Posterior vena cava (tissue), 2 donors: Measurements from ENCODE around the gene ICAM2. TPM values are rescaled to one million over a fixed set of nuclear protein-coding genes. Genes with fewer than 3 reads are reported as not detected.
A peak's percentile ranks its signal among the peaks of the same experiment; 100 is the strongest.
"Not testable (repeated sequence)": the region's sequence is repeated elsewhere in the genome, so short reads cannot be mapped to it uniquely, and the experiment has no call there.

ENCODE experiments used
- DNase-seq: peaks from one replicate; pipeline ENCODE4 v3.0.0-alpha.2; 2020; ENCODE audit warnings: low spot score
- intact Hi-C, 2 donors: fragments of 100-400 bp; cut with DNase I; formaldehyde crosslinking; loops; one replicate each; pipeline versions ENCODE4 v1.14.1 to v1.14.2; 2022 to 2023
- total RNA-seq, 2 donors: library from RNA; stranded (reverse); fragmentation: NEBNext Ultra II Directional; extraction: Animal tissue kit (Norgen Biotek cat#: 25700); gene quantifications; one replicate each; pipeline ENCODE4 v1.2.1, GENCODE V29; 2021
- donor health status: DM: yes; HTN: yes; CAD: no.
- donor health status: DM: yes; HTN: yes; CAD: no.

ICAM2 gene
- total RNA-seq, 2 donors from 2014 or later = 26.7 to 36.4 TPM

GRCh38 chr17:64022611-64023063 is 2.2 kb upstream of the ICAM2 start:
- intact Hi-C loops = loop anchor here (10.0 kb wide), 3 partner anchors 88 to 262 kb away; partner anchors contain the start of genes CD79B (in 1 of the 2), CSHL1 (in 1 of the 2) and GH1 (in 1 of the 2)
- no peak for DNase-seq

GRCh38 chr17:64019551-64019961 is 877 bp downstream of the ICAM2 start:
- intact Hi-C loops, DNase-seq: not testable (repeated sequence)

GRCh38 chr17:64017381-64017980 is 3.0 kb downstream of the ICAM2 start:
- no peak for DNase-seq
- intact Hi-C loops = no loop called here

- no peak for DNase-seq
- intact Hi-C loops = no loop called here
Observed at GRCh38 chr17:64016974-64017373, 3.5 kb downstream of the ICAM2 start.

GRCh38 chr17:64016231-64016784 is 4.1 kb downstream of the ICAM2 start:
- intact Hi-C loops = no loop called here
- no peak for DNase-seq

- intact Hi-C loops = no loop called here
- no peak for DNase-seq
Observed at GRCh38 chr17:64015447-64015846, 5.0 kb downstream of the ICAM2 start.

GRCh38 chr17:64009571-64010402 is 10.6 kb downstream of the ICAM2 start:
- intact Hi-C loops = no loop called here
- no peak for DNase-seq

- intact Hi-C loops = no loop called here
- no peak for DNase-seq
Observed at GRCh38 chr17:64008830-64009229, 11.6 kb downstream of the ICAM2 start.

- no peak for DNase-seq
- intact Hi-C loops = no loop called here
Observed at GRCh38 chr17:64008346-64008745, 12.1 kb downstream of the ICAM2 start.

GRCh38 chr17:64007838-64008282 is 12.6 kb downstream of the ICAM2 start:
- peak; percentile 76 for DNase-seq
- intact Hi-C loops = no loop called here

GRCh38 chr17:64007089-64007837 is 13.2 kb downstream of the ICAM2 start:
- DNase-seq, intact Hi-C loops: not testable (repeated sequence)

- intact Hi-C loops = no loop called here
- peak; percentile 85 for DNase-seq
Observed at GRCh38 chr17:64006361-64007088, 13.9 kb downstream of the ICAM2 start.

- intact Hi-C loops = no loop called here
- peak; percentile 69 for DNase-seq
Observed at GRCh38 chr17:64005734-64006167, 14.7 kb downstream of the ICAM2 start.

GRCh38 chr17:64004903-64005733 is 15.3 kb downstream of the ICAM2 start:
- intact Hi-C loops = no loop called here
- DNase-seq = peak; percentile 73

- intact Hi-C loops = no loop called here
- DNase-seq = no peak
Observed at GRCh38 chr17:64004218-64004770, 16.1 kb downstream of the ICAM2 start.

- peak; percentile 59 for DNase-seq
- intact Hi-C loops = no loop called here
Observed at GRCh38 chr17:64003526-64004121, 16.8 kb downstream of the ICAM2 start.
